SU-DHL-6 (cell line): ENCODE results near the gene CA5B.

Source experiments
- H2AFZ ChIP-seq: fragments of 200-600 bp; sonication (generic); 2 replicates; pipeline ENCODE4 v1.6.1; 2014; ENCODE audit warnings: low read depth, mild to moderate bottlenecking, moderate library complexity, mixed read lengths, antibody characterized with exemption, low read length; ENCODE audit not compliant: severe bottlenecking
- H3F3A ChIP-seq: fragments of 200-600 bp; shearing (Covaris generic); 2 replicates; pipeline ENCODE4 v1.6.0; 2016; ENCODE audit warnings: antibody characterized with exemption, mild to moderate bottlenecking; ENCODE audit not compliant: insufficient read depth
- H3K27ac ChIP-seq: fragments of 200-600 bp; sonication (generic); 2 replicates; pipeline ENCODE4 v1.5.1; 2016; ENCODE audit warnings: low read depth, mild to moderate bottlenecking, low read length, moderate library complexity, mixed read lengths
- H3K27me3 ChIP-seq: fragments of 200-600 bp; sonication (generic), shearing (Covaris generic); 2 replicates; pipeline ENCODE4 v1.6.0; 2014; ENCODE audit warnings: mild to moderate bottlenecking, low read length
- H3K36me3 ChIP-seq: fragments of 200-600 bp; sonication (generic); 2 replicates; pipeline ENCODE4 v1.6.1; 2014; ENCODE audit warnings: mild to moderate bottlenecking, low read length, mixed read lengths
- H3K4me2 ChIP-seq: fragments of 300-600, 200-600 bp; shearing (Covaris generic), sonication (generic); 2 replicates; pipeline ENCODE4 v1.6.0; 2014; ENCODE audit warnings: low read length, low read depth, mild to moderate bottlenecking; ENCODE audit not compliant: poor library complexity, severe bottlenecking
- H3K4me3 ChIP-seq: fragments of 200-600 bp; sonication (generic); 2 replicates; pipeline ENCODE4 v1.5.1; 2014; ENCODE audit warnings: antibody characterized with exemption, low read length, mild to moderate bottlenecking, mixed read lengths; ENCODE audit not compliant: insufficient read depth, poor library complexity, severe bottlenecking
- H3K79me2 ChIP-seq: fragments of 200-600 bp; sonication (generic); 2 replicates; pipeline ENCODE4 v1.6.1; 2014; ENCODE audit warnings: mild to moderate bottlenecking, low read length, moderate library complexity; ENCODE audit not compliant: insufficient read depth
- H3K9ac ChIP-seq: fragments of 200-600 bp; sonication (generic); 2 replicates; pipeline ENCODE4 v1.7.0; 2014; ENCODE audit warnings: mild to moderate bottlenecking, low read length
- H3K9me2 ChIP-seq: fragments of 200-600 bp; sonication (generic); replicated peaks from 2 replicates; pipeline ENCODE4 v1.6.1; 2014; ENCODE audit warnings: low read length; ENCODE audit not compliant: insufficient read depth
- H3K9me3 ChIP-seq: fragments of 200-600 bp; sonication (generic); 2 replicates; pipeline ENCODE4 v1.6.1; 2014; ENCODE audit warnings: low read length, mixed read lengths; ENCODE audit not compliant: insufficient read depth
- H4K20me1 ChIP-seq: fragments of 200-600 bp; sonication (generic); 2 replicates; pipeline ENCODE4 v1.6.1; 2014; ENCODE audit warnings: low read depth, mild to moderate bottlenecking, antibody characterized with exemption, low read length, moderate library complexity, mixed read lengths
- CTCF ChIP-seq: fragments of 200-600 bp; sonication (generic); IDR thresholded peaks from one replicate; pipeline ENCODE4 v1.5.1; 2017; ENCODE audit warnings: antibody characterized with exemption, mild to moderate bottlenecking, low read length, moderate library complexity; ENCODE audit not compliant: insufficient read depth, poor library complexity, severe bottlenecking
- EZH2phosphoT487 ChIP-seq: fragments of 200-600 bp; sonication (generic), shearing (Covaris generic); conservative IDR thresholded peaks from 2 replicates; pipeline ENCODE4 v1.6.1; 2018; ENCODE audit warnings: mild to moderate bottlenecking, antibody characterized with exemption, low read length, moderate library complexity, mixed read lengths

Gene CA5B

GRCh38 chrX:15813416-15813815 is 75.3 kb downstream of the CA5B start:
- Histone ChIP-seq H4K20me1 (no peaks in the 10 kb centered on the region), H3K27ac (no peak overlapping the region), H3F3A (no peaks in the 10 kb centered on the region), H3K9ac (no peak overlapping the region), H3K79me2 (no peaks in the 10 kb centered on the region), H3K27me3 (no peaks in the 10 kb centered on the region), H3K4me2 (no peak overlapping the region), H3K9me2 (no peaks in the 10 kb centered on the region), H3K4me3 (no peak overlapping the region), H3K9me3 (no peaks in the 10 kb centered on the region), H3K36me3 (peaks cover 10% of the 10 kb centered on the region; the same call in 1 of the 2 replicates), H2AFZ (no peak overlapping the region)
- TF ChIP-seq CTCF (no peak), EZH2phosphoT487 (no peak)

- Histone ChIP-seq H3K36me3 (peaks cover 10% of the 10 kb centered on the region; the same call in 1 of the 2 replicates), H4K20me1 (no peaks in the 10 kb centered on the region), H3K79me2 (no peaks in the 10 kb centered on the region), H3K27ac (no peak overlapping the region), H3K4me3 (no peak overlapping the region), H3K4me2 (no peak overlapping the region), H3K27me3 (no peaks in the 10 kb centered on the region), H3K9me2 (no peaks in the 10 kb centered on the region), H3K9ac (no peak overlapping the region), H3K9me3 (no peaks in the 10 kb centered on the region), H3F3A (no peaks in the 10 kb centered on the region), H2AFZ (no peak overlapping the region)
- TF ChIP-seq EZH2phosphoT487, result no peak
- no peak for TF ChIP-seq CTCF
These were observed 76.8 kb downstream of the CA5B start for GRCh38 chrX:15814771-15815365.

- no peaks in the 10 kb centered on the region for H3K27me3 ChIP-seq
- no peaks in the 10 kb centered on the region for H3K9me3 ChIP-seq
- no peak overlapping the region for H3K27ac ChIP-seq
- H3K4me3 ChIP-seq, result no peak overlapping the region
- no peaks in the 10 kb centered on the region for H4K20me1 ChIP-seq
- no peak overlapping the region for H3K9ac ChIP-seq
- TF ChIP-seq CTCF, result no peak
- no peak for TF ChIP-seq EZH2phosphoT487
- H2AFZ ChIP-seq, result no peak overlapping the region
- no peaks in the 10 kb centered on the region for H3K9me2 ChIP-seq
- H3K36me3 ChIP-seq, result peaks cover 10% of the 10 kb centered on the region; the same call in 1 of the 2 replicates
- H3F3A ChIP-seq, result no peaks in the 10 kb centered on the region
- no peak overlapping the region for H3K4me2 ChIP-seq
- H3K79me2 ChIP-seq, result no peaks in the 10 kb centered on the region
These were observed 77.8 kb downstream of the CA5B start for GRCh38 chrX:15815779-15816437.
